IMR-90 (cell line): Measurements from ENCODE around the gene TTC27. TPM values are rescaled to one million over a fixed set of nuclear protein-coding genes. Genes with fewer than 3 reads are reported as not detected.

ENCODE experiments used
- ATAC-seq: fragments of 200-7000 bp; cut with Tn5 transposase; 2 replicates; pipeline ENCODE4 v1.9.1; 2020; ENCODE audit warnings: low read depth, mild to moderate bottlenecking, moderate library complexity
- BruUV-seq: library from RNA; stranded (reverse); fragments of 400-500 nt; replicated peaks from 2 replicates; lab custom pipeline; 2021; lab: Mats Ljungman, UMichigan
- CTCF ChIA-PET: fragments of 300-600 bp; formaldehyde crosslinking; extraction: SDS; loops from one replicate; lab custom pipeline; 2021; ENCODE audit warnings: antibody characterized with exemption; lab: Yijun Ruan, JAX
- POLR2A ChIA-PET: fragments of 300-600 bp; sonication (Branson Sonifier 250); formaldehyde crosslinking; loops from one replicate; lab custom pipeline; 2022; ENCODE audit warnings: antibody characterized with exemption; ENCODE audit not compliant: unreplicated experiment; lab: Charles Lee
- DNase-seq: peaks from one replicate; pipeline ENCODE4 v3.0.0; 2013
- H2AFZ ChIP-seq: replicated peaks from 2 replicates; pipeline ENCODE3; 2013; ENCODE audit warnings: low read length, mild to moderate bottlenecking; ENCODE audit not compliant: poor library complexity
- H2AK5ac ChIP-seq: 2 replicates; pipeline ENCODE4 v1.6.1; 2013; ENCODE audit warnings: low read depth, low read length, inconsistent platforms
- H2AK9ac ChIP-seq: replicated peaks from 2 replicates; pipeline ENCODE3; 2013; ENCODE audit warnings: mild to moderate bottlenecking, low read depth, low read length, moderate library complexity; ENCODE audit not compliant: poor library complexity
- H2BK120ac ChIP-seq: 2 replicates; pipeline ENCODE4 v1.6.1; 2013; ENCODE audit warnings: low read depth, low read length, inconsistent platforms
- H2BK15ac ChIP-seq: 3 replicates; pipeline ENCODE4 v1.6.1; 2013; ENCODE audit warnings: low read depth, low read length, inconsistent platforms
- H2BK20ac ChIP-seq: 2 replicates; pipeline ENCODE4 v1.6.1; 2013; ENCODE audit warnings: low read depth, mild to moderate bottlenecking, inconsistent platforms, low read length, moderate library complexity
- H2BK5ac ChIP-seq: 2 replicates; pipeline ENCODE4 v1.6.1; 2013; ENCODE audit warnings: mild to moderate bottlenecking, low read depth, low read length, inconsistent platforms; ENCODE audit not compliant: poor library complexity, severe bottlenecking
- H3K14ac ChIP-seq: replicated peaks from 2 replicates; pipeline ENCODE4 v1.6.1; 2013; ENCODE audit warnings: low read depth, low read length, inconsistent platforms
- H3K18ac ChIP-seq: 2 replicates; pipeline ENCODE4 v1.6.1; 2013; ENCODE audit warnings: low read depth, low read length, control low read depth
- H3K23ac ChIP-seq: 2 replicates; pipeline ENCODE4 v1.6.1; 2013; ENCODE audit warnings: low read depth, low read length, inconsistent platforms
- H3K27ac ChIP-seq: 2 replicates; pipeline ENCODE4 v1.5.1; 2013; ENCODE audit warnings: mild to moderate bottlenecking, control low read depth, low read length; ENCODE audit not compliant: insufficient read depth
- H3K27me3 ChIP-seq: 2 replicates; pipeline ENCODE4 v1.6.1; 2013; ENCODE audit warnings: low read length; ENCODE audit not compliant: control insufficient read depth, insufficient read depth
- H3K36me3 ChIP-seq: 2 replicates; pipeline ENCODE4 v1.6.1; 2013; ENCODE audit warnings: low read length, mixed read lengths; ENCODE audit not compliant: control insufficient read depth, insufficient read depth
- H3K4ac ChIP-seq: 2 replicates; pipeline ENCODE4 v1.6.1; 2013; ENCODE audit warnings: low read depth, low read length, inconsistent platforms
- H3K4me1 ChIP-seq: 2 replicates; pipeline ENCODE4 v1.6.1; 2013; ENCODE audit warnings: low read length, mixed read lengths; ENCODE audit not compliant: control insufficient read depth, insufficient read depth
- H3K4me2 ChIP-seq: 2 replicates; pipeline ENCODE4 v1.6.1; 2013; ENCODE audit warnings: low read depth, mild to moderate bottlenecking, control low read depth, low read length, moderate library complexity
- H3K4me3 ChIP-seq: 2 replicates; pipeline ENCODE4 v1.5.1; 2013; ENCODE audit warnings: low read depth, mild to moderate bottlenecking, control low read depth, low read length, moderate library complexity; ENCODE audit not compliant: insufficient read depth
- H3K56ac ChIP-seq: 2 replicates; pipeline ENCODE4 v1.6.1; 2013; ENCODE audit warnings: low read length, inconsistent platforms; ENCODE audit not compliant: insufficient read depth; ENCODE audit errors: extremely low read depth
- H3K79me1 ChIP-seq, 2 experiments: 2 replicates each; pipeline ENCODE4 v1.6.1; 2013; ENCODE audit warnings: low read length in 2 of 2, inconsistent platforms in 1 of 2, low read depth in 1 of 2
- H3K9ac ChIP-seq: 2 replicates; pipeline ENCODE4 v1.6.1; 2013; ENCODE audit warnings: low read depth, low read length, control low read depth
- H3K9me1 ChIP-seq: 2 replicates; pipeline ENCODE4 v1.6.1; 2013; ENCODE audit warnings: low read length, inconsistent platforms; ENCODE audit not compliant: insufficient read depth
- H3K9me3 ChIP-seq: 2 replicates; pipeline ENCODE4 v1.6.1; 2013; ENCODE audit warnings: low read length; ENCODE audit not compliant: control insufficient read depth, insufficient read depth
- H4K20me1 ChIP-seq: 2 replicates; pipeline ENCODE4 v1.6.1; 2013; ENCODE audit warnings: low read length, inconsistent platforms; ENCODE audit not compliant: insufficient read depth
- H4K5ac ChIP-seq: 2 replicates; pipeline ENCODE4 v1.6.1; 2013; ENCODE audit warnings: mild to moderate bottlenecking, low read depth, low read length, control low read depth
- H4K8ac ChIP-seq, 2 experiments: 2 replicates each; pipeline ENCODE4 v1.6.1; 2013; ENCODE audit warnings: low read depth in 2 of 2, low read length in 2 of 2, control low read depth in 1 of 2, inconsistent platforms in 1 of 2
- H4K91ac ChIP-seq: 2 replicates; pipeline ENCODE4 v1.6.1; 2013; ENCODE audit warnings: low read depth, low read length, inconsistent platforms; ENCODE audit not compliant: insufficient read depth
- FOS ChIP-seq: fragments of 150-350 bp; IDR thresholded peaks from 2 replicates; pipeline ENCODE4 v1.6.1; 2016; ENCODE audit warnings: low read depth, low read length
- WGBS, 2 experiments: methylation state at CpG; one replicate each; pipeline versions ENCODE4 v1.1.5 to v1.1.7; 2013; ENCODE audit warnings: missing lambda C conversion rate in 2 of 2; ENCODE audit not compliant: insufficient read length in 1 of 2; ENCODE audit errors: extremely low coverage in 2 of 2; 5-methylcytosine and 5-hydroxymethylcytosine counted together
- dilution Hi-C: fragments of 300-500 bp; cut with HindIII; formaldehyde crosslinking; loops from one replicate; pipeline ENCODE4 v1.14.3; 2018; ENCODE audit warnings: low sequenced_read_pairs; ENCODE audit not compliant: unreplicated experiment
- in situ Hi-C: fragments of 300-500 bp; cut with MboI; formaldehyde crosslinking; loops from 3 replicates; pipeline ENCODE4 v1.14.3; 2019; ENCODE audit warnings: low sequenced_read_pairs, inconsistent platforms, mixed read lengths
- intact Hi-C: fragments of 100-400 bp; cut with micrococcal nuclease; formaldehyde crosslinking; loops from 2 replicates; pipeline ENCODE4 v1.10.0; 2022
- polyA plus RNA-seq, 3 experiments: library from polyadenylated mRNA; depleted of rRNA; stranded (reverse); fragments of >200 nt; gene quantifications; 2 replicates each; pipeline ENCODE4 v1.2.3, GENCODE V29; 2012; ENCODE audit warnings: low replicate concordance in 1 of 3
- total RNA-seq: library from RNA; depleted of rRNA; stranded (reverse); fragments of >200 nt; gene quantifications from 2 replicates; pipeline ENCODE4 v1.2.3, GENCODE V29; 2012
- TF ChIP-seq, protein P1 (sequence below): fragments of 150-350 bp; IDR thresholded peaks from 2 replicates; pipeline ENCODE4 v1.6.1; 2016; ENCODE audit warnings: low read depth, mild to moderate bottlenecking, low read length, moderate library complexity, borderline replicate concordance

TTC27 gene
- total and polyA plus RNA-seq, 2 of the 4 experiments (the other 2 are of a cell fraction): 12.7 to 30.5 TPM

DNA sequence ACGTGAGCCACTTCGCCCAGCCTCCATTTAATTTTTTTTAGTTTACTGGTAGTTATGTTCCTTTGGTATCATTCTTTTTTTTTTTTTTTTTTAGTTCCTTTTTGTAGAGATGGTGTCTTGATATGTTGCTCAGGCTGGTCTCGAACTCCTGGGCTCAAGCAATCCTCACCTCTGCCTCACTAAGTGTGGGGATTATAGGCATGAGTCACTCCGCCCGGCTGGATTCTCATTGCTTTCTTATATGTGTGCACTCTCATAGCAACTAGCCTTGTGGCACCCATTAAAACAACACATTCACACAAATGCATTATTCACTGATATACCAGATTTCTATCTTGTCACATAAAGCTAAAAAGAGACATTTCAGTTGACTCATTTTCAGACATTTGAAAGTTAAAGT lies 4.2 kb downstream of the TTC27 start:
- Histone ChIP-seq H2BK20ac (no peak overlapping the region), H3K9me3 (no peaks in the 10 kb centered on the region), H3K4me1 (no peaks in the 10 kb centered on the region), H4K5ac (no peak overlapping the region), H3K4ac (no peak overlapping the region), H2BK120ac (no peak overlapping the region), H4K20me1 (no peaks in the 10 kb centered on the region), H3K27ac (no peak overlapping the region), H2AK5ac (no peak overlapping the region), H3K4me2 (no peak overlapping the region), H3K18ac (no peak overlapping the region), H3K79me1 (peaks cover 9 to 28% of the 10 kb centered on the region in 2 experiments), H3K9me1 (peaks cover 5% of the 10 kb centered on the region), H3K27me3 (no peaks in the 10 kb centered on the region), H4K91ac (no peak overlapping the region), H2AFZ (no peak overlapping the region), H3K36me3 (peaks cover 11% of the 10 kb centered on the region), H2AK9ac (no peak overlapping the region), H3K4me3 (no peak overlapping the region), H3K9ac (no peak overlapping the region), H2BK15ac (no peak overlapping the region), H3K14ac (no peak overlapping the region), H2BK5ac (no peak overlapping the region), H4K8ac (no peak overlapping the region), H3K56ac (no peak overlapping the region), H3K23ac (no peak overlapping the region)
- DNase-seq (peak; percentile 63), ATAC-seq (no peak)
- ChIA-PET CTCF (no interaction called here), POLR2A (no interaction called here)
- dilution Hi-C loops: no loop called here
- intact Hi-C loops: no loop called here
- TF ChIP-seq, protein P1, sequence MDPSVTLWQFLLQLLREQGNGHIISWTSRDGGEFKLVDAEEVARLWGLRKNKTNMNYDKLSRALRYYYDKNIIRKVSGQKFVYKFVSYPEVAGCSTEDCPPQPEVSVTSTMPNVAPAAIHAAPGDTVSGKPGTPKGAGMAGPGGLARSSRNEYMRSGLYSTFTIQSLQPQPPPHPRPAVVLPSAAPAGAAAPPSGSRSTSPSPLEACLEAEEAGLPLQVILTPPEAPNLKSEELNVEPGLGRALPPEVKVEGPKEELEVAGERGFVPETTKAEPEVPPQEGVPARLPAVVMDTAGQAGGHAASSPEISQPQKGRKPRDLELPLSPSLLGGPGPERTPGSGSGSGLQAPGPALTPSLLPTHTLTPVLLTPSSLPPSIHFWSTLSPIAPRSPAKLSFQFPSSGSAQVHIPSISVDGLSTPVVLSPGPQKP: no peak
- 0 out of 2 replicates have a peak, but pooled peaks have one; percentile 40 for TF ChIP-seq FOS
- no CpG with 5 or more reads among the region's 5 CpGs for WGBS, 2 experiments
- in situ Hi-C loops: no loop called here
- BruUV-seq: no TSS peak
